Measurements from ENCODE around the gene KLHL11.
"Not testable (repeated sequence)": the region's sequence is repeated elsewhere in the genome, so short reads cannot be mapped to it uniquely, and the experiment has no call there.

- not testable (repeated sequence) for TF ChIP-seq EZH2 (IDR thresholded peaks at IDR 0.05; ENCODE audit: low read length); CTCF (optimal IDR thresholded peaks at IDR 0.05 in 1 of 3, IDR thresholded peaks at IDR 0.05 in 1 of 3, conservative IDR thresholded peaks at IDR 0.05 in 1 of 3; ENCODE audit: extremely low read depth in 1 of 3, insufficient read depth in 2 of 3, low read length in 3 of 3)
These were observed 13.8 kb downstream of the KLHL11 start for GRCh38 chr17:41851382-41851781.

Data from keratinocyte (primary cell).